ENCODE measurements around the gene EEFSEC.

DNA sequence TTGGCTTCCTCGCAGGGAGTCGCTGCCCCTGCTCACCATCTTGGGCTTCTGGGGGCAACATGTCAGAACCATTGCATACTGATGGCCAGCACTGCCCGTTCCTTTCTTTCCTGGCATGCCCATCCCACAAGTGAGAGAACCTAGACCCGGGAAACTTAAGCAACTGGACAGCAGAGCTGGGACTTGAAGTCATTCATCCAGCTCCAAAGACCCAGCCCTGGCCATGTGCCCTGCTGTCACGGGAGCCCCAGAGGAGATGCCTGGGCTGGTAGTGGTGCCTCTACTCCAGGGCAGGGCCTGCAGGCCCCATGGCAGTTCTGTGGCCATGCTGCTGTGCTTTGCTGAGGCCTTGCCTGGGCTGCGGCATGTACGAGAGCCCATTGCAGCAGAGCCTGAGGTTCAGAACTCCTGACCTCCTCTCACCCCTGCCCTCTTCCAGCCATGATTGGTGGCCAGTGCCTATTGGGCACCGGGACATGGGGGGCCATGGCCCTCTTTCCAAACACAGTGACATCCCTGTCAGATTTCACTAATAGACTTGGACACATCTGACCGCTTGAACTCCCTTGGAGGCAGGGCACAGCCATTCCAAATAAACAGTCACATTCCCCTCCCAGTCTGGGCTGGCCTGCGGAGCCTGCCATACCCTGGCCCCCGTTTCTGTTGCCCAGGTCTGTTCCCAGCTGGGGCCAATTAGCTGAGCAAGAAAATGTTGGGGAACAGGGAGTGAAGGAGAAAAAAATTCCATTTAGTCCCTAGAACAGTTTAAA is 115.9 kb downstream of the EEFSEC start:
- TF ChIP-seq, protein P1, sequence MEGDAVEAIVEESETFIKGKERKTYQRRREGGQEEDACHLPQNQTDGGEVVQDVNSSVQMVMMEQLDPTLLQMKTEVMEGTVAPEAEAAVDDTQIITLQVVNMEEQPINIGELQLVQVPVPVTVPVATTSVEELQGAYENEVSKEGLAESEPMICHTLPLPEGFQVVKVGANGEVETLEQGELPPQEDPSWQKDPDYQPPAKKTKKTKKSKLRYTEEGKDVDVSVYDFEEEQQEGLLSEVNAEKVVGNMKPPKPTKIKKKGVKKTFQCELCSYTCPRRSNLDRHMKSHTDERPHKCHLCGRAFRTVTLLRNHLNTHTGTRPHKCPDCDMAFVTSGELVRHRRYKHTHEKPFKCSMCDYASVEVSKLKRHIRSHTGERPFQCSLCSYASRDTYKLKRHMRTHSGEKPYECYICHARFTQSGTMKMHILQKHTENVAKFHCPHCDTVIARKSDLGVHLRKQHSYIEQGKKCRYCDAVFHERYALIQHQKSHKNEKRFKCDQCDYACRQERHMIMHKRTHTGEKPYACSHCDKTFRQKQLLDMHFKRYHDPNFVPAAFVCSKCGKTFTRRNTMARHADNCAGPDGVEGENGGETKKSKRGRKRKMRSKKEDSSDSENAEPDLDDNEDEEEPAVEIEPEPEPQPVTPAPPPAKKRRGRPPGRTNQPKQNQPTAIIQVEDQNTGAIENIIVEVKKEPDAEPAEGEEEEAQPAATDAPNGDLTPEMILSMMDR (conservative IDR thresholded peaks at IDR 0.05; ENCODE audit: low read depth, low read length), result no peak
- TF ChIP-seq EZH2 (IDR thresholded peaks at IDR 0.05; ENCODE audit: low read length, unreplicated experiment), result no peak
- TF ChIP-seq EZH2phosphoT487 (IDR thresholded peaks at IDR 0.05; ENCODE audit: borderline replicate concordance, low read length), result no peak

Measured in PC-3 (cell line).